ENCODE results near the gene FZR1.

FZR1 gene

GRCh38 chr19:3474010-3474409 is 32.1 kb upstream of the FZR1 start:
- no peak for DNase-seq

- DNase-seq = no peak
Observed at GRCh38 chr19:3474614-3475013, 31.5 kb upstream of the FZR1 start.

- DNase-seq = no peak
Observed at GRCh38 chr19:3475449-3475848, 30.7 kb upstream of the FZR1 start.

GRCh38 chr19:3476830-3477229 is 29.3 kb upstream of the FZR1 start:
- no peak for DNase-seq

GRCh38 chr19:3477506-3477905 is 28.6 kb upstream of the FZR1 start:
- no peak for DNase-seq

- DNase-seq = peak; percentile 18 to 31
Observed at GRCh38 chr19:3477951-3478350, 28.2 kb upstream of the FZR1 start.

- no peak for DNase-seq
Observed at GRCh38 chr19:3478409-3479176, 27.5 kb upstream of the FZR1 start.

GRCh38 chr19:3479177-3479833 is 26.8 kb upstream of the FZR1 start:
- DNase-seq = peak; percentile 55 to 78

GRCh38 chr19:3479834-3480215 is 26.3 kb upstream of the FZR1 start:
- no peak for DNase-seq

GRCh38 chr19:3480383-3481091 is 25.6 kb upstream of the FZR1 start, which contains the start of gene SMIM24:
Gene SMIM24 (minus strand): TSS chr19:3480525. CDS start chr19:3480463, 62 bp downstream.
- no peak for DNase-seq

GRCh38 chr19:3481241-3482090 is 24.6 kb upstream of the FZR1 start:
- no peak for DNase-seq

- no peak for DNase-seq
Observed at GRCh38 chr19:3482507-3483225, 23.4 kb upstream of the FZR1 start.

GRCh38 chr19:3483226-3483628 is 22.9 kb upstream of the FZR1 start, which contains the start of gene SMIM44:
Gene SMIM44 (minus strand): TSS chr19:3483441. CDS start chr19:3483403, 38 bp downstream.
- DNase-seq = no peak

- no peak for DNase-seq
Observed at GRCh38 chr19:3491396-3492119, 14.6 kb upstream of the FZR1 start.

- DNase-seq = no peak
Observed at GRCh38 chr19:3492131-3492839, 13.8 kb upstream of the FZR1 start.

- no peak for DNase-seq
Observed at GRCh38 chr19:3492919-3493318, 13.2 kb upstream of the FZR1 start.

GRCh38 chr19:3493651-3494050 is 12.5 kb upstream of the FZR1 start:
- no peak for DNase-seq

- DNase-seq = no peak
Observed at GRCh38 chr19:3494051-3494450, 12.1 kb upstream of the FZR1 start.

- DNase-seq = no peak
Observed at GRCh38 chr19:3494559-3494958, 11.6 kb upstream of the FZR1 start.

GRCh38 chr19:3496392-3497273 is 9.5 kb upstream of the FZR1 start:
- DNase-seq = no peak
